K562 (cell line): ENCODE data around the gene CBX4. TPM values are rescaled to one million over a fixed set of nuclear protein-coding genes. Genes with fewer than 3 reads are reported as not detected.

Experiments used
- ATAC-seq: fragments of 200-7000 bp; cut with Tn5 transposase; 3 replicates; pipeline ENCODE4 v1.9.1; 2020; ENCODE audit warnings: moderate library complexity
- BruUV-seq: library from RNA; stranded (reverse); fragments of 400-500 nt; replicated peaks from 2 replicates; lab custom pipeline; 2021; lab: Mats Ljungman, UMichigan
- CTCF ChIA-PET: fragments of 300-600 bp; formaldehyde crosslinking; extraction: SDS; loops from one replicate; lab custom pipeline; 2021; ENCODE audit warnings: low intra/inter-chr PET ratio; lab: Yijun Ruan, JAX
- POLR2A ChIA-PET: fragments of 300-600, 350-650 bp; sonication (Branson Sonifier 250); formaldehyde crosslinking; extraction: SDS; loops from one replicate; lab custom pipeline; 2021; ENCODE audit warnings: antibody characterized with exemption, inconsistent platforms; lab: Yijun Ruan, JAX
- DNase-seq, 4 experiments: peaks; one replicate each; pipeline versions ENCODE4 v3.0.0 to v3.0.0-alpha.2; 2011 to 2018; ENCODE audit warnings: low spot score in 3 of 4, mixed read lengths in 3 of 4; ENCODE audit errors: extremely low read depth in 1 of 4
- FAIRE-seq: peaks from 2 replicates; lab custom pipeline; 2011; peaks lifted over from hg19 to GRCh38; lab: Jason Lieb, UNC
- H2AFZ ChIP-seq: 2 replicates; pipeline ENCODE4 v1.6.0; 2011; ENCODE audit warnings: low read depth, low read length, control low read depth, inconsistent platforms
- H3K27ac ChIP-seq: fragments of 200-600 bp; 3 replicates; pipeline ENCODE4 v1.8.0; 2011; ENCODE audit warnings: low read depth, mild to moderate bottlenecking, control low read depth, inconsistent platforms, low read length, moderate library complexity, mixed read lengths; ENCODE audit errors: extremely low read depth
- H3K27me3 ChIP-seq, 2 experiments: fragments of 300-600 bp in 1 of 2; 2 replicates in 1 of 2; 3 replicates in 1 of 2; pipeline versions ENCODE4 v1.6.0 to v1.8.0; 2011; ENCODE audit warnings: inconsistent platforms in 2 of 2, low read length in 2 of 2, mild to moderate bottlenecking in 1 of 2, mixed read lengths in 1 of 2, moderate library complexity in 1 of 2; ENCODE audit not compliant: control insufficient read depth in 2 of 2, insufficient read depth in 2 of 2
- H3K36me3 ChIP-seq: fragments of 300-600 bp; 3 replicates; pipeline ENCODE4 v1.8.0; 2011; ENCODE audit warnings: mild to moderate bottlenecking, low read length, inconsistent platforms; ENCODE audit not compliant: control insufficient read depth, insufficient read depth
- H3K4me1 ChIP-seq, 2 experiments: fragments of 200-600 bp in 1 of 2; replicated peaks in 1 of 2; 2 replicates in 1 of 2; 3 replicates in 1 of 2; pipeline versions ENCODE4 v1.5.1 to v1.8.0; 2011; ENCODE audit warnings: inconsistent platforms in 2 of 2, low read length in 2 of 2, mild to moderate bottlenecking in 1 of 2, mixed read lengths in 1 of 2, moderate library complexity in 1 of 2; ENCODE audit not compliant: control insufficient read depth in 2 of 2, insufficient read depth in 2 of 2
- H3K4me2 ChIP-seq: 2 replicates; pipeline ENCODE4 v1.6.1; 2011; ENCODE audit warnings: low read length, control low read depth, inconsistent platforms, mixed read lengths; ENCODE audit not compliant: insufficient read depth
- H3K4me3 ChIP-seq: fragments of 200-600 bp; sonication (generic), shearing (Covaris generic); 2 replicates; pipeline ENCODE4 v1.5.1; 2016; ENCODE audit warnings: control low read depth, inconsistent platforms
- H3K79me2 ChIP-seq: fragments of 200-600 bp; 3 replicates; pipeline ENCODE4 v1.8.0; 2011; ENCODE audit warnings: low read length, inconsistent platforms; ENCODE audit not compliant: control insufficient read depth, insufficient read depth
- H3K9ac ChIP-seq, 2 experiments: 2 replicates each; pipeline versions ENCODE4 v1.6.0 to v1.6.1; 2011; ENCODE audit warnings: low read depth in 2 of 2, low read length in 2 of 2, control low read depth in 1 of 2, inconsistent platforms in 1 of 2, mild to moderate bottlenecking in 1 of 2, mixed read lengths in 1 of 2; ENCODE audit not compliant: insufficient read depth in 1 of 2
- H3K9me1 ChIP-seq: one replicate; pipeline ENCODE4 v1.6.0; 2011; ENCODE audit warnings: inconsistent platforms, mild to moderate bottlenecking, low read length, moderate library complexity; ENCODE audit not compliant: control insufficient read depth, insufficient read depth
- H3K9me3 ChIP-seq: replicated peaks from 2 replicates; pipeline ENCODE4 v1.5.1; 2011; ENCODE audit warnings: low read depth, low read length, inconsistent platforms; ENCODE audit not compliant: control insufficient read depth, insufficient read depth
- H4K20me1 ChIP-seq: replicated peaks from 2 replicates; pipeline ENCODE4 v1.6.1; 2011; ENCODE audit warnings: low read length, inconsistent platforms, mixed read lengths; ENCODE audit not compliant: control insufficient read depth, insufficient read depth
- C11orf30 ChIP-seq: fragments of 450-650 bp; IDR thresholded peaks from 2 replicates; pipeline ENCODE4 v1.6.1; 2016; ENCODE audit warnings: low read depth, mild to moderate bottlenecking
- CEBPB ChIP-seq: fragments of 450-650 bp; IDR thresholded peaks from 2 replicates; pipeline ENCODE4 v1.6.1; 2016; ENCODE audit warnings: missing genetic modification characterization, missing compliant biosample characterization
- CLOCK ChIP-seq: fragments of 250-450 bp; sonication (Bioruptor Pico); IDR thresholded peaks from 2 replicates; pipeline ENCODE4 v1.4.0; 2020; ENCODE audit warnings: mild to moderate bottlenecking, moderate library complexity, borderline replicate concordance
- ESRRA ChIP-seq: fragments of 450-650 bp; IDR thresholded peaks from 2 replicates; pipeline ENCODE4 v1.6.1; 2014; ENCODE audit warnings: low read depth, mild to moderate bottlenecking, moderate library complexity, borderline replicate concordance
- GATAD2A ChIP-seq: fragments of 450-650 bp; IDR thresholded peaks from 2 replicates; pipeline ENCODE4 v1.6.1; 2017
- IRF1 ChIP-seq: sonication (generic); formaldehyde crosslinking; IDR thresholded peaks from 2 replicates; pipeline ENCODE4 v1.8.0; 2022; ENCODE audit warnings: missing genetic modification reagents, mild to moderate bottlenecking, borderline replicate concordance
- LCOR ChIP-seq: sonication (generic); formaldehyde crosslinking; IDR thresholded peaks from 2 replicates; pipeline ENCODE4 v1.8.0; 2022; ENCODE audit warnings: mild to moderate bottlenecking, missing genetic modification reagents
- MCM3 ChIP-seq: fragments of 450-650 bp; IDR thresholded peaks from 2 replicates; pipeline ENCODE4 v1.6.1; 2016
- MTA1 ChIP-seq: fragments of 450-650 bp; IDR thresholded peaks from 2 replicates; pipeline ENCODE4 v1.6.1; 2017; ENCODE audit warnings: borderline replicate concordance
- MXD1 ChIP-seq: fragments of 250-450 bp; sonication (Bioruptor Pico); IDR thresholded peaks from 2 replicates; pipeline ENCODE4 v1.8.0; 2021; ENCODE audit warnings: borderline replicate concordance, mild to moderate bottlenecking, moderate library complexity; ENCODE audit not compliant: poor library complexity, severe bottlenecking
- POLR2H ChIP-seq: IDR thresholded peaks from 2 replicates; pipeline ENCODE4 v1.6.1; 2016; ENCODE audit warnings: missing genetic modification characterization, low read depth, mild to moderate bottlenecking, control low read depth, missing compliant biosample characterization, moderate library complexity
- PREB ChIP-seq: sonication (generic); formaldehyde crosslinking; IDR thresholded peaks from 2 replicates; pipeline ENCODE4 v1.8.1; 2023; ENCODE audit warnings: mild to moderate bottlenecking, missing genetic modification reagents
- SMARCE1 ChIP-seq: fragments of 450-650 bp; IDR thresholded peaks from 2 replicates; pipeline ENCODE4 v1.7.1; 2016; ENCODE audit warnings: mild to moderate bottlenecking
- SNIP1 ChIP-seq: fragments of 450-650 bp; IDR thresholded peaks from 2 replicates; pipeline ENCODE4 v1.7.1; 2017; ENCODE audit warnings: low read depth, mild to moderate bottlenecking
- WHSC1 ChIP-seq: IDR thresholded peaks from one replicate; pipeline ENCODE4 v1.6.1; 2012; ENCODE audit warnings: low read length, control low read depth, inconsistent platforms
- ZNF282 ChIP-seq: sonication (generic); formaldehyde crosslinking; IDR thresholded peaks from 2 replicates; pipeline ENCODE4 v1.8.1; 2023; ENCODE audit warnings: missing genetic modification reagents
- WGBS: fragments of 100-300 bp; shearing (Covaris generic); methylation state at CpG from one replicate; pipeline ENCODE4 v1.1.6; 2016; ENCODE audit warnings: low coverage, mixed read lengths; ENCODE audit not compliant: insufficient coverage; ENCODE audit errors: missing lambda C conversion rate; 5-methylcytosine and 5-hydroxymethylcytosine counted together
- in situ Hi-C: fragments of 300-500 bp; cut with MboI; formaldehyde crosslinking; loops from 4 replicates; pipeline ENCODE4 v1.15.0; 2018; ENCODE audit warnings: inconsistent platforms, mixed read lengths
- intact Hi-C: fragments of 100-400 bp; cut with micrococcal nuclease; formaldehyde crosslinking; loops from 2 replicates; pipeline ENCODE4 v1.14.2; 2022
- polyA plus RNA-seq, 8 experiments: library from polyadenylated mRNA; depleted of rRNA in 4 of 8; stranded (reverse) in 5 of 8; unstranded in 3 of 8; fragments of >200 nt; fragmentation: Nextera tagmentation in 2 of 8; fragmentation: Illumina TruSeq in 1 of 8; extraction: Ambion mirVana in 2 of 8; extraction: Trizol in 1 of 8; gene quantifications; 2 replicates each; pipeline versions ENCODE4 v1.2.1 to v1.2.3, GENCODE V29; 2011 to 2014; ENCODE audit warnings: inconsistent platforms in 1 of 8, missing spikeins in 1 of 8
- total RNA-seq, 7 experiments: library from RNA; depleted of rRNA in 6 of 7; stranded (reverse); fragments of >200 nt in 6 of 7; fragmentation: Illumina TruSeq in 2 of 7; extraction: Trizol in 2 of 7; gene quantifications; 2 replicates each; pipeline versions ENCODE4 v1.2.1 to v1.2.3, GENCODE V29; 2011 to 2021; ENCODE audit warnings: low replicate concordance in 1 of 7

CBX4 gene
- total and polyA plus RNA-seq, 9 of the 15 experiments (the other 6 are each of a cell fraction or from before 2014, with no cell fraction given), result 0.98 to 50.5 (median 10.0) TPM

- FAIRE-seq (no peak), DNase-seq (no peak), ATAC-seq (no peak)
- no peak overlapping the region for H2AFZ ChIP-seq
- no peak overlapping the region for H3K9ac ChIP-seq
- H3K9me1 ChIP-seq, result no peaks in the 10 kb centered on the region
- no peaks in the 10 kb centered on the region for H3K36me3 ChIP-seq
- no TSS peak for BruUV-seq
- WGBS, result 5% methylated on average over 7 of the region's 7 CpGs
- no peaks in the 10 kb centered on the region for H3K79me2 ChIP-seq
- in situ Hi-C loops (no loop called here), intact Hi-C loops (no loop called here)
- H3K4me3 ChIP-seq, result no peak overlapping the region
- H3K27ac ChIP-seq, result no peak overlapping the region
- no peaks in the 10 kb centered on the region for H4K20me1 ChIP-seq
- H3K9me3 ChIP-seq, result no peaks in the 10 kb centered on the region; the same call in 1 of the 2 replicates
- H3K4me2 ChIP-seq, result no peak overlapping the region
- ChIA-PET POLR2A (interaction anchor here (0.6 kb wide), 1 partner anchor 322 kb away, joined by 3 read pairs; no protein-coding TSS in a partner anchor), CTCF (no interaction called here)
- H3K27me3 ChIP-seq, result peaks cover 18 to 41% of the 10 kb centered on the region in 2 experiments
- no peaks in the 10 kb centered on the region; a peak in 1 of 5 replicates for H3K4me1 ChIP-seq
- TF ChIP-seq LCOR (CRISPR knock-in tag), result no peak
- TF ChIP-seq MTA1, result no peak
- no peak for TF ChIP-seq IRF1
- TF ChIP-seq POLR2H (tag), result no peak
- TF ChIP-seq MCM3, result no peak
- TF ChIP-seq C11orf30, result no peak
- TF ChIP-seq WHSC1, result no peak
- no peak for TF ChIP-seq PREB (CRISPR knock-in tag)
- TF ChIP-seq ZNF282, result no peak
- no peak for TF ChIP-seq ESRRA
- TF ChIP-seq SNIP1, result no peak
- TF ChIP-seq CLOCK (CRISPR knock-in tag), result no peak
- no peak for TF ChIP-seq GATAD2A
- no peak for TF ChIP-seq SMARCE1
- no peak for TF ChIP-seq MXD1 (CRISPR knock-in tag)
- no peak for TF ChIP-seq CEBPB (tag)
These were observed 44.0 kb upstream of the CBX4 start for GRCh38 chr17:79883202-79883601.
